ENCODE measurements around the gene YWHAG.
"Not testable (repeated sequence)": the region's sequence is repeated elsewhere in the genome, so short reads cannot be mapped to it uniquely, and the experiment has no call there.

The YWHAG gene

DNA sequence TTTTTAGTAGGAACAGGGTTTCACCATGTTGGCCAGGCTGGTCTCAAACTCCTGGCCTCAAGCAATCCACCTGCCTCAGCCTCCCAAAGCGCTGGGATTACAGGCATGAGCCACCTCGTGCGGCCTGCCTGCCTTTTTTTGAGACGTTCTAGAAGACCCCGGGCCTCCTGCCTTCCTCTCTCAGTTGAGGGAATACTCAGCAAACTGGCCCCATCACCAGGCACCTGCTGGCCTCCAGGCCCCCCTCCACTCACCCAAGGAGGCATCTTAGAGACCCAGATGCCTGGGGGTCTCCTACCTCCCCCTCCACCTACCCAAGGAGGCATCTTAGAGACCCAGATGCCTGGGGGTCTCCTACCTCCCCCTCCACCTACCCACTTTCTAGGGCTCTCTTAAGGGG is 65.9 kb downstream of the YWHAG start:
- not testable (repeated sequence) for DNase-seq

DNA sequence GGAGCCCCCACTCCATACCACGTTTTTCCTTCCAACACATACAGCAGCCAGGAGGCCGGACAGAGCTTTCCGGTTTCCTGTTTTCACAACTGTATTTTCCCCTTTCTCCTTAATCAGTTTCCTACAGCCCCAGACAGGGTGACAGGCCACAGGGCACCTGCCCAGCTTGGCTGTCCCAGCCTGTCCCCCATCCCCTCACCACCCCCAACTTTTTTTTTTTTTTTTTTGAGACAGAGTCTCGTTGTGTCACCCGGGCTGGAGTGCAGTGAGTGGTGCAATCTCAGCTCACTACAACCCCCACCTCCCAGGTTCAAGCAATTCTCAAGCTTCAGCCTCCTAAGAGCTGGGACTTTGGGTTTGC is 66.6 kb downstream of the YWHAG start:
- peak; percentile 48 for DNase-seq

DNA sequence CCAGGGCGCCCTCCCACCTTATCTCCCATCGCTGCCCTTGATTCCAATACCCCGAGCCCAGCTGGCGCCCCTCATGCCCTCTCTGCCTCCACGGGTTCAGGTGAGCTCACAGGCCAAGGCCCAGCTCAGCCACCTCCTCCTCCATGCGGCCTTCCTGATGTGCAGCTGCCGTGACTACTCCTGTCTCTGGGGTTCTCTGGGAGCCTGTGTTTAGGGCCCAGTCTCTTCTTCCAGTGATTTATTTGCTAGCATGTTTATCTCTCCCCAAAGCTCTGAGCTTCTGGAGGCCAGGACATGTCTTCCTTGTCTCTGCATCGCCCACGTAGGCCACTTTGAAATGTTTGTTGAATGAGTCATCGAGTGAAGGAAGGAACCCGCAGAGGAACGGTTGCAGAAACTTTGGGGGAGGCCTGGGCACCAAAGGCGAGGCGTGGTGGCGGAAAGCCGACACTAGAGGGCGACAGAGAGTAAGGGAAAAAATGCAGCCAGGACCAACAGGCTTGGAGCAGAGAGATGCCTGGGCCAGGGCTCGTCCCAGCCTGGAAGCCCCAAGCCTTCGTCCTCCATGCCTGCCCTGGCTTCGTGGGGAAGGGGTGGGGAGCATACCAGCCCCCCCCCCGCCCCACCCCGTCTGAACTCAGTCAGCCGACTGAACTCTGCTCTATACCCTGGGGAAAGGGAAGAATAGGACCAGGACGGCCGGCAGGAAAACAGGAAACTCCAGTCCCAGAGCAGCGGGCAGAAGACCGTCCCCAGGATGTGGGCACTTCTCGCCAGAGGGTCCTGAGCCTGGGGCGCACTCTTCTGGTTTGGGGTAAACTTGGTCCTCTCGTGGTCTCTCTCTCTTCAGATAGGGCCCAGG is 67.2 kb downstream of the YWHAG start:
- peak; percentile 99 for DNase-seq

DNA sequence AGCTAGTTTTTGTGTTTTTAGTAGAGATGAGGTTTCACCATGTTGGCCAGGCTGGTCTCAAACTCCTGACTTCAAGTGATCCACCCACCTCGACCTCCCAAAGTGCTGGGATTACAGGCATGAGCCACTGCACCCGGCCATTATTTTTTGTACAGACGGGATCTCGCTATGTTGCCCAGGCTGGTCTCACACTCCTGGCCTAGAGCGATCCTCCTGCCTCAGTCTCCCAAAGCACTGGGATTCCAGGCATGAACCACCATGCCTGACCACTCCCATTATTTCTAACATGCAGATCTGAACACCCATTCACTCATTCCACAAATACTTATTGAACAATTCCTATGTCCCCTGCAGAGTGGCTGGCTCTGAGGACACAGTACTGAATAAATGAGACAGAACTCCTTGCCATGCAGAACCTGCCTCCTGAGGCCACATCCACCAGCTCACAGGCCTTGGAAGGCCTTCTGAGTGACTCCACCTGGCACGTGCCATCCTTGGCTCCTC is 67.9 kb downstream of the YWHAG start:
- peak; percentile 50 for DNase-seq

DNA sequence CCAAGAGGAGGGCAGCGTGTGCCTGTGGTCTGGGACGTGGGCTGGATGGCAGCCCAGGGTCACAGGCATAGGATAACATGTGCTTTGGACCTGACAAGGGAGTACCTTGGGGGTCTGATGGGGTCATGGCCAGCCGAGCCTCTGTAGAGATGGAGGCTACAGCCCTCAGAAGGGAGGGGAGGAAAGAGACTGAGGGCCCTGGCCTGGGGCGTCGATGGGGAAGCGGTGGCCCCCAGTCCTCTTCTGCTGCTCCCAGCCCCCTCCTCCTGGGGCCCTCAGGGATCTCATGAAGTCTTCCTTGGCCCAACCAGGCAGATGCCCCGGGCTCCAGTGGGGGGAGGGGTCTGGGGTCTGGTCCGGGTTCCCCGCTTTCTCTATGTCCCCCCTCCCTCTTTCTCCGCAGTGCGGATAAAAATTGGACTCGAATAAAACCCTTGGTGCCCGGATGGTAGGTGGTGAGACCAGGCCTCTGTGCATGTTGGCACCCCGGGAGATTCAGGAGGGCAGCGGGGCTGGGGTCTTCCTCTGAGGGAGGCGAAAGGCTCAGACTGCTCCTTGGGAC is 71.9 kb downstream of the YWHAG start:
- no peak for DNase-seq

DNA sequence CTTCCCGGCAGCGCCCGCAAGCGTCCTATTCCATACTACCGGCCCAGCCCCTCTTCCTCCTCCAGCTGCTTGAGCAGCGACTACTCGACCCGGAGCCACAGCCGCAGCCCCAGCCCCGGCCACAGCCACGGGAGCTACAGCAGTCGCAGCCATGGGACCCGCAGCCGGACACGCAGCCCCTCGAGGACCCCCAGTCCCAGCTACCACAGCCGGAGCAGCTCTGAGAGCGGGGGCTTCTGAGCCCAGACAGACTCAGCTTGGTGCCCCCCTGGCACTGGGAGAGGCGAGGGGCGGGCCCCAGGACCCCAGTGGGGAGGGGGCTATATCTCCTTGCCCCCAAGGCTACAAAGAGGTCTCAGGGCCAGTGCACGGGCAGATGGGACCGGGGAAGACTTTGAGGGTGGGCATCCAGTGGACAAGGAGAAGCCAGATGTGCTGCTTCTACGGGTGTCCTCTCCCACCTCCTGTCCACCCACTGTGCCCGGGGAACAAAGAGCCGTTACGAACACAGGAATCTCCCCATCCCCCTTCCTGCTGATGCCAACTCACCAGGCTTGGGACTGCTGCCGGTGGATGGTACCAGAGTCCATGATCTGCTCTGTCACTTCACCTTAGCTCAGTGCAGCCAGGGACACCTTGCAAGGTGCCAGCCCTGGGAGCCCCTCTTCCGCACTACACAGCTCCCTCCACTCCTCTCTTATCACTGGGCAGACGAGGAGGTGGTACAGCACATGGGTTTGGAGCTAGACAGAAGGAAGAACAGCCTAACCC is 73.0 kb downstream of the YWHAG start:
- DNase-seq: no peak

DNA sequence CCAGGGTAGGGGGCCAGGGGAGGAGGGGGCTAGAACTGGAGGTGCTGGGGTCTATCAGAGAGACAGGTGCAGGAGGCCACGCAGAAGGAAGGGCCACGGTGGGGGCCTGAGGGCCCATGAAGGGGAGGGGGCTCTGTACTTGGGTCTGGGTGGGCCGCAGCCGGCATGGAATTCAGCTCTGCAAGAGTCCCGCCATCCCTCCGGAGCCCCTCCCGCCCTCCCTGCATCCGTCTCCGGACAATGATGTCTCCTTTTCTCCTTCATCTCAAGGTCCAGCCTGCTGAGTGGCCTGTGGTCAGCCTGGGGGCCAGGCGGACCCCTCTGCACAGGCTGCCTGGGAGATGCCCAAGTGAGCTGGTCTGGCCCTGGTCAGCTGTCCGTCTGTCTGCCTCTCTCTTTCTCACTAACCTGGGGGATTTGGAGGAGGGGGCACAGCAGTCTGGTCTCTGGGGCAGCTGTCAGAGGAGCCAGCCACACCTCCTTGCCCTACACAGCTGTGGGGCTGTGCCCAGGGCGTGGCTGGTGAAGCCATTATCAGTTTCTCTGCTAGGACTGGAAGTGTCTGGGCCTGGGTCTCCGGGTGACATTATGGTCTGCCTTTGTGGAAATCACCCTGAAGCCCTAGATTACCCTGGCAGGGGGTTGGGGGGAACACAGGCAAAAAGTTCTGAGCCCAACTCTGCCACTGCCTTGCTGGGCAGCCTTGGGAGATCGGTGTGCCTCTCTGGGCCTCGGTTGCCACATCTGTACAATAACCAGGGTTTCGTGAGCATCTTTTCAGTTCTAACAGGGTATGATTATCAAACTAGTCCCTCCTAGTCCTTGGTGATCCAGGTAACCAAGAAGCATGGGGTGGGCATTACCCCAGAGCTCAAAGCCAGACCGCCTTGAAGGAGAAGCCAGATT is 75.3 kb downstream of the YWHAG start:
- DNase-seq: no peak

DNA sequence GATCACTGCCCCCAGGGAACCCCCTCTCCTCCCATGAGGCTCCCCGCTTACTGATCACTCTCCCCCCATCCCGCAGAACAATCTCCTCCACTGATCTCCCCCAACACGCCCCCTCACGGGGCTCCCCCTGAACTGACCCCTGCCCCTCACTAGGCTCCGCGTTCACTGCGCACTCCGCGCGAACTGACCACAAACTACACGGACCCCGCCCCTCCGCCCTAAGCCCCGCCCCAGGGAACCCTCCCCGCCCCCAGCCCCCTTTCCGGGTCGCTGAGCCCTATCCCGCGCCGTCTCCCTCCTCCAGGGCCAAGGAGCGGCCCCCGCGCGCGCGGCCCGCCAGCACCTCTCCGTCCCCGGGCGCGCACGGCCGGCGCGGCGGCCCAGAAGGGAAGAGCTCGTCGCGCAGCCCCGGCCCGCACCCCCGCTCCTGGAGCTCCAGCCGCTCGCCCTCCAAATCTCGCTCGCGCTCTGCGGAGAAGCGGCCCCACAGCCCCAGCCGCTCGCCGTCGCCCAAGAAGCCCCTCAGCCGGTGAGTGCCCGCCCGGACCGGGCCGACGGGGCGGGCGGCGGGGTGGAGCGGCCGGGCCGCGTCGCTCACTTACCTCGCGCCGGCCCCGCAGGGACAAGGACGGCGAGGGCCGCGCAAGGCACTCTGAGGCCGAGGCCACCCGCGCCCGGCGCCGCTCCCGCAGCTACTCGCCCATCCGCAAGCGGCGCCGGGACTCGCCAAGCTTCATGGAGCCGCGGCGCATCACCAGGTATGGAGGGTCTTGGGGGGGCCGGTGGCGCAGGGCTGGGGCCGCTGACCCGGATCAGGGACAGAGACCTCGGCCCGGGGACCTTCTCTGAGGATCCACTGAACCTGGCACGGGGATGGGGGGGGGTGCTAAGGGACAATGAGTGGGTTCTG is 76.2 kb downstream of the YWHAG start:
- DNase-seq: no peak

DNA sequence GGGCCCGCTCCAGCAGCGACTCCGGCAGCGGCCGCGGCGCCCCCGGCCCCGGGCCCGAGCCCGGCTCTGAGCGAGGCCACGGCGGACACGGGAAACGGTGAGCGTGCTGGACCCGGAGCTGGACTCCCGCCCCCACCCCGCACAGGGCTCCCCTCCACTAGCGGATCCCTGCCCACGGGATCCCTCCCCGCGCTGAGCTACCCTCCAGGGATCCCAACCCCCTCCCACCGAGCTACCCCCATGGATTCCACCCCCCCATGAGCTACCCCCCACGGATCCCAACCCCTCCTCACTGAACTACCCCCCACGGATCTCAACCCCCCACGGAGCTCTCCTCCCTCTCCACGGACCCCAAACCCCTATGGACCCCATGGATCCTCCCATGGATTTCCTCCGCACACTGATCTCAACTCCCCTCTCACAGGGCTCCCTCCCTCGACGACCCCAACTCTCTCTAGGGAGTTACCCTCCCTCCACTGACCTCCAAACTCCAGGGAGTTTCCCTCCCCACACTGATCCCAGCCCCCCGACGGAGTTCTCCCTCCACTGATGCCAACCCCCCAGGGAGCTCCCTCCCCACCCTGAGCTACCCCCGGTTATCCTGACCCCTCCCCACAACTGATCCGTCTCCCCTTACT is 77.0 kb downstream of the YWHAG start:
- DNase-seq: no peak

DNA sequence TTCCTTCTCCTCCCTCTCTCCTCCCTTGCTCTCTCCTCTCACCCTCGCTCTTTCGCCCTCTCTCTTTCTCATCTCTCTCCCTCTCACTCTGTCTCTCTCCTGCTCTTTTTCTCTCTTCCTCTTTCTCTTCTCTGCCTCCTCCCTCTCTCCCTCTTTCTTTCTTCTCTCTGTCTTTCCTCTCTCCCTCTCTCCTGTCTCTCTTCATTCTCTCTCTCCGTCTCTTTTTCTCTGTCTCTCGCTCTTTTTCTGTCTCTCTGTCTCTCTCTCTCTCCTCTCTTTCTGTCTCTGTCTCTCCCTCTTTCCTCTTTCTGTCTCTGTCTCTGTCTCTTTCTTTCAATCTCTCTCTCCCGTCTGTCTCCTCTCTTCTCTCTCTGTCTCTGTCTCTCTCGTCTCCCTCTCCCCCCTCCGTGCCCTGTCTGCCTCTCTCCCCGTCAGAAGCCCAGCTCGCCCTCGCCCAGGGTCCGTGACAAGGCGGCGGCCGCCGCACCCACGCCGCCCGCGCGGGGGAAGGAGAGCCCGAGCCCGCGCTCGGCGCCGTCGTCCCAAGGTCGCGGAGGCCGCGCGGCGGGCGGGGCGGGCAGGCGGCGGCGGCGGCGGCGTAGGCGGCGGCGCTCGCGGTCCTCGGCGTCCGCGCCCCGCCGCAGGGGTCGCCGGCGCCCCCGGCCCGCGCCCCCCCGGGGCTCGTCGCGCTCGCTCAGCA is 77.6 kb downstream of the YWHAG start:
- DNase-seq: no peak

DNA sequence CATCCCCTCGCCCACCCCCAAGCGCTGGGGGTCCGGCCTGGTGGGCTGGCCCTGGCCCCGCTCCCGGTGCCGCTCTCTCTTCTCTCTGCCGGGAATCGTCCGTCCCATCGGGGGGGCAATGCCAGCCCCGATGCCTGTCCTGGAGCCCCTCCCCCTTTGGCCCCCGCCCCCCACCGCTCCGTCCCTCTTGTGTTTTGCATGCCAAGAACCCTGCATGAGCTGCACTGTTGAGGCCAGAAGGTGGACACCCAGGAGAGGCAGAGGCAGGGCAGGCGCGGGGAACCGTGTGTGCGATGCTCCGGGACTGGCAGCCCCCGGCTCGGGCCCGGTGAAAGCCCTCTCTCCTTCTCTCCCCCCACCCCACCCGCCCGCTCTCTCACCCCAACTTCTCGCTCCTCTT is 78.4 kb downstream of the YWHAG start:
- no peak for DNase-seq

DNA sequence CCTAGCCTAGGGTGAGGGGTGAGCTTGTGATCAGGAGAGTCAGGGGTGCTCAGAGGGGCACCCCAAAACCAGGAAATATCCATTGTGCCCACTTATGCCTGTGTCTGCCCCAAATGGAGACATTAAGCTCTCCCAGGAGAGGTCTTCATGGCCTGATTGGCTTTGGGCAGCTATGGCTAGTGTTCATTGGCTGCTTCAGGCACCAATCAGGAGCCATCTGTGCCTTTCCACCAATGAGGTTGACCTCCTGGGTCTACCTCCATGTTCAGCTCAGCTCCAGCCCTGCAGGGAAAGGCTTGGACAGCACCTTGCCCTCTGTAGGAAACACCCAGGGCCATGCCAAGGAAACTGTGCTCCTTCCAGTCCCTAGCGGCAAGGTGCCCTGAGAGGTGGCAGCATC is 80.3 kb downstream of the YWHAG start:
- DNase-seq: peak; percentile 17
